H9 (cell line): ENCODE results near the gene CCIN. TPM values are rescaled to one million over a fixed set of nuclear protein-coding genes. Genes with fewer than 3 reads are reported as not detected.

Experiments used
- DNase-seq: peaks from one replicate; pipeline ENCODE4 v3.0.0-alpha.2; 2017
- H2AFZ ChIP-seq: one replicate; pipeline ENCODE4 v1.6.1; 2013; ENCODE audit warnings: mild to moderate bottlenecking, low read length, control low read depth, moderate library complexity
- H2AK5ac ChIP-seq: 2 replicates; pipeline ENCODE4 v1.6.1; 2013; ENCODE audit warnings: low read length, control low read depth, mixed read lengths; ENCODE audit not compliant: insufficient read length
- H2BK120ac ChIP-seq: one replicate; pipeline ENCODE4 v1.6.1; 2013; ENCODE audit warnings: low read depth, mild to moderate bottlenecking, low read length, control low read depth, inconsistent platforms; ENCODE audit not compliant: poor library complexity, severe bottlenecking
- H2BK12ac ChIP-seq: 2 replicates; pipeline ENCODE4 v1.6.1; 2013; ENCODE audit warnings: low read length, control low read depth, mixed read lengths, low read depth; ENCODE audit not compliant: insufficient read length
- H2BK15ac ChIP-seq: 2 replicates; pipeline ENCODE4 v1.6.1; 2013; ENCODE audit warnings: low read depth, low read length, control low read depth
- H2BK20ac ChIP-seq: one replicate; pipeline ENCODE4 v1.6.1; 2013; ENCODE audit warnings: low read depth, mild to moderate bottlenecking, low read length, control low read depth, inconsistent platforms; ENCODE audit not compliant: poor library complexity, severe bottlenecking
- H2BK5ac ChIP-seq: 2 replicates; pipeline ENCODE4 v1.6.1; 2013; ENCODE audit warnings: low read length, control low read depth, mixed read lengths; ENCODE audit not compliant: insufficient read length
- H3K14ac ChIP-seq: 2 replicates; pipeline ENCODE4 v1.6.1; 2013; ENCODE audit warnings: low read length, control low read depth; ENCODE audit not compliant: insufficient read depth
- H3K18ac ChIP-seq: 2 replicates; pipeline ENCODE4 v1.6.1; 2013; ENCODE audit warnings: low read depth, mild to moderate bottlenecking, mixed read lengths, low read length, control low read depth; ENCODE audit not compliant: insufficient read length
- H3K23ac ChIP-seq: 2 replicates; pipeline ENCODE4 v1.6.1; 2013; ENCODE audit warnings: low read length, control low read depth, mixed read lengths, low read depth; ENCODE audit not compliant: insufficient read length
- H3K23me2 ChIP-seq: 2 replicates; pipeline ENCODE4 v1.6.1; 2013; ENCODE audit warnings: low read depth, mild to moderate bottlenecking, mixed read lengths, low read length, control low read depth; ENCODE audit not compliant: insufficient read length, poor library complexity, severe bottlenecking
- H3K27ac ChIP-seq: 2 replicates; pipeline ENCODE4 v1.5.1; 2013; ENCODE audit warnings: low read length, control low read depth, mixed read lengths, low read depth; ENCODE audit not compliant: insufficient read length
- H3K27me3 ChIP-seq: 2 replicates; pipeline ENCODE4 v1.6.1; 2013; ENCODE audit warnings: low read length, control low read depth, inconsistent platforms; ENCODE audit not compliant: insufficient read depth
- H3K4ac ChIP-seq: 2 replicates; pipeline ENCODE4 v1.6.1; 2013; ENCODE audit warnings: low read depth, mild to moderate bottlenecking, control low read depth, inconsistent platforms, low read length, moderate library complexity
- H3K4me1 ChIP-seq: 2 replicates; pipeline ENCODE4 v1.6.1; 2013; ENCODE audit warnings: low read length, control low read depth, inconsistent platforms; ENCODE audit not compliant: insufficient read depth
- H3K4me2 ChIP-seq: 2 replicates; pipeline ENCODE4 v1.6.1; 2013; ENCODE audit warnings: low read length, control low read depth, mixed read lengths; ENCODE audit not compliant: insufficient read length, insufficient read depth
- H3K56ac ChIP-seq: 2 replicates; pipeline ENCODE4 v1.6.1; 2013; ENCODE audit warnings: low read depth, mild to moderate bottlenecking, mixed read lengths, low read length, control low read depth; ENCODE audit not compliant: insufficient read length
- H3K79me1 ChIP-seq: 2 replicates; pipeline ENCODE4 v1.6.1; 2013; ENCODE audit warnings: low read depth, mild to moderate bottlenecking, moderate library complexity, low read length, control low read depth, inconsistent platforms; ENCODE audit not compliant: insufficient read depth, poor library complexity, severe bottlenecking
- H3K79me2 ChIP-seq: 2 replicates; pipeline ENCODE4 v1.6.1; 2013; ENCODE audit warnings: low read length, control low read depth, inconsistent platforms; ENCODE audit not compliant: insufficient read depth
- H3K9ac ChIP-seq: 2 replicates; pipeline ENCODE4 v1.6.1; 2013; ENCODE audit warnings: low read length, control low read depth, mixed read lengths; ENCODE audit not compliant: insufficient read length; ENCODE audit errors: extremely low read depth
- H3K9me3 ChIP-seq: one replicate; pipeline ENCODE4 v1.6.1; 2013; ENCODE audit warnings: low read depth, low read length, inconsistent platforms; ENCODE audit not compliant: control insufficient read depth
- H3T11ph ChIP-seq: one replicate; pipeline ENCODE4 v1.6.1; 2013; ENCODE audit warnings: mild to moderate bottlenecking, low read length, control low read depth, inconsistent platforms
- H4K20me1 ChIP-seq: one replicate; pipeline ENCODE4 v1.6.1; 2013; ENCODE audit not compliant: control insufficient read depth, insufficient read length, insufficient read depth
- H4K5ac ChIP-seq: 2 replicates; pipeline ENCODE4 v1.6.1; 2013; ENCODE audit warnings: low read depth, mild to moderate bottlenecking, mixed read lengths, low read length, control low read depth; ENCODE audit not compliant: insufficient read length
- H4K8ac ChIP-seq: replicated peaks from 2 replicates; pipeline ENCODE4 v1.6.1; 2013; ENCODE audit warnings: low read length, control low read depth, mixed read lengths, low read depth; ENCODE audit not compliant: insufficient read length
- H4K91ac ChIP-seq: 2 replicates; pipeline ENCODE4 v1.6.1; 2013; ENCODE audit warnings: low read depth, mild to moderate bottlenecking, moderate library complexity, mixed read lengths, low read length, control low read depth; ENCODE audit not compliant: insufficient read length
- H3K27ac Mint-ChIP-seq, 3 experiments: 2 replicates in 2 of 3; 3 replicates in 1 of 3; pipeline ENCODE4 v1.8.0; 2020 to 2021; ENCODE audit warnings: mixed read lengths in 3 of 3, mild to moderate bottlenecking in 1 of 3, moderate library complexity in 1 of 3
- H3K27me3 Mint-ChIP-seq: 2 replicates; pipeline ENCODE4 v1.8.0; 2021; ENCODE audit warnings: low read depth, mild to moderate bottlenecking, moderate library complexity, mixed read lengths
- H3K36me3 Mint-ChIP-seq, 3 experiments: 2 replicates in 2 of 3; 3 replicates in 1 of 3; pipeline ENCODE4 v1.8.0; 2020 to 2021; ENCODE audit warnings: low read depth in 3 of 3, mixed read lengths in 3 of 3; ENCODE audit not compliant: insufficient read depth in 1 of 3
- H3K4me1 Mint-ChIP-seq, 2 experiments: 2 replicates each; pipeline ENCODE4 v1.8.0; 2020; ENCODE audit warnings: mixed read lengths in 2 of 2
- H3K4me3 Mint-ChIP-seq, 2 experiments: 2 replicates in 1 of 2; 3 replicates in 1 of 2; pipeline ENCODE4 v1.8.0; 2020 to 2021; ENCODE audit warnings: mild to moderate bottlenecking in 2 of 2, mixed read lengths in 2 of 2, moderate library complexity in 1 of 2
- H3K9me3 Mint-ChIP-seq, 2 experiments: 2 replicates in 1 of 2; 3 replicates in 1 of 2; pipeline ENCODE4 v1.8.0; 2020; ENCODE audit warnings: mild to moderate bottlenecking in 2 of 2, mixed read lengths in 2 of 2, moderate library complexity in 1 of 2
- WGBS: extraction: QIAGEN DNeasy Blood & Tissue Kit; methylation state at CpG from one replicate; pipeline ENCODE4 v1.1.7; 2013; ENCODE audit warnings: missing lambda C conversion rate, low lambda C conversion rate, mixed read lengths; ENCODE audit not compliant: insufficient read length; ENCODE audit errors: extremely low coverage; 5-methylcytosine and 5-hydroxymethylcytosine counted together
- total RNA-seq: library from RNA; stranded (reverse); gene quantifications from 2 replicates; pipeline ENCODE4 v1.2.1, GENCODE V29; 2021
- TF ChIP-seq, protein P1 (sequence below): fragments of 200-600 bp; sonication (generic); conservative IDR thresholded peaks from 3 replicates; pipeline ENCODE4 v1.8.0; 2021; ENCODE audit warnings: antibody characterized with exemption, mild to moderate bottlenecking

CCIN gene
- total RNA-seq, 1 experiment from 2014 or later, result not detected

DNA sequence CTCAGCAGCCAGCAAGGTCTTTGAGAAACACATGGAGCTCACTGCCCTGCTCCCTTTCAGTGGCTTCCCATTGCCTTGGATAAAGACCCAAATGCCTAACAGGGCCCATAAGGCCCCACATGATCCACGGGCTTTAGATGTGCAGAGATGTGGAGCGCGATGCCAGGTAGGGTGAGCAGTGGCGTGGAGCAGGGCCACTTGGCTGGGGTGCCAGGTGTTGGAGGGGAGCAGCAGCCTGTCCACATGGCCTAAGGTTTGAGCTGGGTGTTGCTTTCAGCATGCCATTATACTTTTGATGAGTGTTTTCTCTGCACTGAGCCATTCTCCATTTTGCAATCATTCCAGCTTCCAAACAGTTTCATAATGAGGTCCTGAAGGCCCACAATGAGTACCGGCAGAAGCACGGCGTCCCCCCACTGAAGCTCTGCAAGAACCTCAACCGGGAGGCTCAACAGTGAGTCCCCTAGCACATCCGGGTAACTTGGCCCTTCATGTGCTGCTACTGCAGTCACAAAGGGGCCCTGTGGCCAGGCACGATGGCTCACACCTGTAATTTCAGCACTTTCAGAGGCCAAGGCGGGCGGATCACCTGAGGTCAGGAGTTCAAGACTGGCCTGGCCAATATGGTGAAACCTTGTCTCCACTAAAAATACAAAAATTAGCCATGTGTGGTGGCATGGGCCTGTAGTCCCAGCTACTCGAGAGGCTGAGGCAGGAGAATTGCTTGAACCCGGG, 21.6 kb upstream of the CCIN start:
- Histone ChIP-seq H3K27ac (no peak overlapping the region), H2BK12ac (no peak overlapping the region), H4K20me1 (no peaks in the 10 kb centered on the region), H2BK20ac (no peak overlapping the region), H3K4me1 (peaks cover 3% of the 10 kb centered on the region; the same call in 1 of the 2 replicates), H2AFZ (no peak overlapping the region), H3K23me2 (no peaks in the 10 kb centered on the region), H3K9ac (no peak overlapping the region), H3K4me2 (no peak overlapping the region), H3K18ac (no peak overlapping the region), H2BK120ac (no peak overlapping the region), H3K56ac (no peak overlapping the region), H3T11ph (no peak overlapping the region), H2BK15ac (no peak overlapping the region), H3K14ac (no peak overlapping the region), H3K9me3 (no peaks in the 10 kb centered on the region), H3K27me3 (no peaks in the 10 kb centered on the region), H3K79me1 (no peaks in the 10 kb centered on the region), H2BK5ac (no peak overlapping the region), H4K8ac (no peak overlapping the region), H3K23ac (no peak overlapping the region), H3K79me2 (no peaks in the 10 kb centered on the region), H3K4ac (no peak overlapping the region), H2AK5ac (no peak overlapping the region), H4K91ac (no peak overlapping the region), H4K5ac (no peak overlapping the region)
- Mint-ChIP-seq H3K27me3 (peaks cover 21% of the 10 kb centered on the region), H3K4me3 (no peak overlapping the region), H3K4me1 (0 out of 4 replicates have a peak, but pooled peaks cover 0 to 4% of the 10 kb centered on the region in 2 experiments), H3K9me3 (peaks cover 12 to 13% of the 10 kb centered on the region in 2 experiments), H3K36me3 (peaks cover 13 to 19% (median 16%) of the 10 kb centered on the region in 3 experiments; a peak in 6 of 7 replicates), H3K27ac (no peak overlapping the region)
- TF ChIP-seq, protein P1, sequence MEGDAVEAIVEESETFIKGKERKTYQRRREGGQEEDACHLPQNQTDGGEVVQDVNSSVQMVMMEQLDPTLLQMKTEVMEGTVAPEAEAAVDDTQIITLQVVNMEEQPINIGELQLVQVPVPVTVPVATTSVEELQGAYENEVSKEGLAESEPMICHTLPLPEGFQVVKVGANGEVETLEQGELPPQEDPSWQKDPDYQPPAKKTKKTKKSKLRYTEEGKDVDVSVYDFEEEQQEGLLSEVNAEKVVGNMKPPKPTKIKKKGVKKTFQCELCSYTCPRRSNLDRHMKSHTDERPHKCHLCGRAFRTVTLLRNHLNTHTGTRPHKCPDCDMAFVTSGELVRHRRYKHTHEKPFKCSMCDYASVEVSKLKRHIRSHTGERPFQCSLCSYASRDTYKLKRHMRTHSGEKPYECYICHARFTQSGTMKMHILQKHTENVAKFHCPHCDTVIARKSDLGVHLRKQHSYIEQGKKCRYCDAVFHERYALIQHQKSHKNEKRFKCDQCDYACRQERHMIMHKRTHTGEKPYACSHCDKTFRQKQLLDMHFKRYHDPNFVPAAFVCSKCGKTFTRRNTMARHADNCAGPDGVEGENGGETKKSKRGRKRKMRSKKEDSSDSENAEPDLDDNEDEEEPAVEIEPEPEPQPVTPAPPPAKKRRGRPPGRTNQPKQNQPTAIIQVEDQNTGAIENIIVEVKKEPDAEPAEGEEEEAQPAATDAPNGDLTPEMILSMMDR, result no peak
- DNase-seq, result no peak
- no CpG with 5 or more reads among the region's 14 CpGs for WGBS
